T-helper 17 cell (primary cell): ENCODE data around the gene TTYH3. TPM values are rescaled to one million over a fixed set of nuclear protein-coding genes. Genes with fewer than 3 reads are reported as not detected.
A peak's percentile ranks its signal among the peaks of the same experiment; 100 is the strongest.

Source experiments
- ATAC-seq: fragments of 150-1000 bp; cut with Tn5 transposase; 2 replicates; pipeline ENCODE4 v1.10.0; 2021; ENCODE audit warnings: mild to moderate bottlenecking, moderate library complexity
- DNase-seq, 3 donors: peaks; one replicate each; pipeline versions ENCODE4 v3.0.0 to v3.0.0-alpha.2; 2020 to 2021
- H3K9me3 ChIP-seq: one replicate; pipeline ENCODE4 v1.7.0; 2013; ENCODE audit warnings: low read length, mild to moderate bottlenecking; ENCODE audit not compliant: control insufficient read depth, poor library complexity, severe bottlenecking
- H3K27ac Mint-ChIP-seq: one replicate; pipeline ENCODE4 v1.8.0; 2022; ENCODE audit warnings: mild to moderate bottlenecking, moderate library complexity, mixed read lengths
- H3K27me3 Mint-ChIP-seq: one replicate; pipeline ENCODE4 v1.8.0; 2022; ENCODE audit warnings: mixed read lengths
- H3K36me3 Mint-ChIP-seq: one replicate; pipeline ENCODE4 v1.8.0; 2022; ENCODE audit warnings: low read depth, mixed read lengths
- H3K4me1 Mint-ChIP-seq: one replicate; pipeline ENCODE4 v1.8.0; 2022; ENCODE audit warnings: mild to moderate bottlenecking, mixed read lengths
- H3K4me3 Mint-ChIP-seq: one replicate; pipeline ENCODE4 v1.8.0; 2022; ENCODE audit warnings: mild to moderate bottlenecking, moderate library complexity, mixed read lengths
- total RNA-seq, 4 donors: library from RNA in 2 of 4; stranded (reverse) in 2 of 4; gene quantifications; one replicate each; pipeline ENCODE4 v1.2.3 and lab custom pipeline; 2022 to 2026

Gene TTYH3
- total RNA-seq, 2 donors from 2014 or later: 13.2 to 14.8 TPM

- peaks cover 22% of the 10 kb centered on the region for H3K4me1 Mint-ChIP-seq
- H3K9me3 ChIP-seq: no peaks in the 10 kb centered on the region
- peak overlapping the region; percentile 84 for H3K27ac Mint-ChIP-seq
- peak overlapping the region; percentile 89 for H3K4me3 Mint-ChIP-seq
- DNase-seq (peak in 2 of 3 donors; percentile 27 to 29), ATAC-seq (peak; percentile 91)
- peaks cover 4% of the 10 kb centered on the region for H3K27me3 Mint-ChIP-seq
- no peaks in the 10 kb centered on the region for H3K36me3 Mint-ChIP-seq
These were observed 66.9 kb downstream of the TTYH3 start for GRCh38 chr7:2698581-2699288.

GRCh38 chr7:2699289-2699620 lies 67.5 kb downstream of the TTYH3 start:
- no peaks in the 10 kb centered on the region for H3K9me3 ChIP-seq
- Mint-ChIP-seq H3K27me3 (peaks cover 4% of the 10 kb centered on the region), H3K27ac (peak overlapping the region; percentile 84), H3K36me3 (no peaks in the 10 kb centered on the region), H3K4me3 (peak overlapping the region; percentile 89), H3K4me1 (peaks cover 22% of the 10 kb centered on the region)
- ATAC-seq (no peak), DNase-seq (no peak)

GRCh38 chr7:2700141-2700850 lies 68.5 kb downstream of the TTYH3 start:
- no peaks in the 10 kb centered on the region for H3K36me3 Mint-ChIP-seq
- DNase-seq (no peak), ATAC-seq (no peak)
- H3K4me3 Mint-ChIP-seq: peak overlapping the region; percentile 25
- peak overlapping the region; percentile 84 for H3K27ac Mint-ChIP-seq
- peaks cover 4% of the 10 kb centered on the region for H3K27me3 Mint-ChIP-seq
- peaks cover 22% of the 10 kb centered on the region for H3K4me1 Mint-ChIP-seq
- no peaks in the 10 kb centered on the region for H3K9me3 ChIP-seq

- Mint-ChIP-seq H3K27ac (no peak overlapping the region), H3K36me3 (no peaks in the 10 kb centered on the region), H3K4me3 (no peak overlapping the region), H3K4me1 (peaks cover 22% of the 10 kb centered on the region), H3K27me3 (peaks cover 4% of the 10 kb centered on the region)
- no peak for DNase-seq
- no peak for ATAC-seq
- H3K9me3 ChIP-seq: no peaks in the 10 kb centered on the region
These were observed 69.6 kb downstream of the TTYH3 start for GRCh38 chr7:2701424-2701823.

GRCh38 chr7:2701832-2702593 lies 70.2 kb downstream of the TTYH3 start:
- H3K27me3 Mint-ChIP-seq: peaks cover 4% of the 10 kb centered on the region
- no peaks in the 10 kb centered on the region for H3K9me3 ChIP-seq
- peaks cover 22% of the 10 kb centered on the region for H3K4me1 Mint-ChIP-seq
- H3K4me3 Mint-ChIP-seq: peak overlapping the region; percentile 15
- ATAC-seq: no peak
- DNase-seq: no peak
- no peak overlapping the region for H3K27ac Mint-ChIP-seq
- no peaks in the 10 kb centered on the region for H3K36me3 Mint-ChIP-seq

- Mint-ChIP-seq H3K4me1 (peaks cover 22% of the 10 kb centered on the region), H3K27me3 (peaks cover 4% of the 10 kb centered on the region), H3K36me3 (no peaks in the 10 kb centered on the region), H3K4me3 (no peak overlapping the region), H3K27ac (no peak overlapping the region)
- ATAC-seq: no peak
- DNase-seq: no peak
- H3K9me3 ChIP-seq: no peaks in the 10 kb centered on the region
These were observed 70.8 kb downstream of the TTYH3 start for GRCh38 chr7:2702594-2702957.

GRCh38 chr7:2705371-2706096 lies 73.7 kb downstream of the TTYH3 start:
- ATAC-seq (no peak), DNase-seq (no peak)
- Mint-ChIP-seq H3K27ac (no peak overlapping the region), H3K27me3 (peaks cover 4% of the 10 kb centered on the region), H3K36me3 (no peaks in the 10 kb centered on the region), H3K4me3 (no peak overlapping the region), H3K4me1 (peaks cover 13% of the 10 kb centered on the region)
- no peaks in the 10 kb centered on the region for H3K9me3 ChIP-seq

GRCh38 chr7:2706685-2707126 lies 74.9 kb downstream of the TTYH3 start:
- DNase-seq (no peak), ATAC-seq (no peak)
- Mint-ChIP-seq H3K4me1 (peaks cover 18% of the 10 kb centered on the region), H3K27ac (no peak overlapping the region), H3K27me3 (peaks cover 4% of the 10 kb centered on the region), H3K36me3 (no peaks in the 10 kb centered on the region), H3K4me3 (no peak overlapping the region)
- no peaks in the 10 kb centered on the region for H3K9me3 ChIP-seq

GRCh38 chr7:2707481-2707880 lies 75.7 kb downstream of the TTYH3 start:
- ATAC-seq: no peak
- no peaks in the 10 kb centered on the region for H3K27me3 Mint-ChIP-seq
- no peak overlapping the region for H3K4me3 Mint-ChIP-seq

GRCh38 chr7:2708041-2708440 lies 76.3 kb downstream of the TTYH3 start:
- H3K9me3 ChIP-seq: no peaks in the 10 kb centered on the region
- Mint-ChIP-seq H3K36me3 (no peaks in the 10 kb centered on the region), H3K27ac (no peak overlapping the region), H3K27me3 (no peaks in the 10 kb centered on the region), H3K4me1 (peaks cover 18% of the 10 kb centered on the region), H3K4me3 (no peak overlapping the region)
- DNase-seq: no peak
- ATAC-seq: no peak

More at GRCh38 chr7:2707481-2707880, 75.7 kb downstream of the TTYH3 start:
- peaks cover 18% of the 10 kb centered on the region for H3K4me1 Mint-ChIP-seq
- no peaks in the 10 kb centered on the region for H3K36me3 Mint-ChIP-seq
- H3K27ac Mint-ChIP-seq: no peak overlapping the region
- DNase-seq: no peak
- no peaks in the 10 kb centered on the region for H3K9me3 ChIP-seq

GRCh38 chr7:2708547-2709310 lies 76.9 kb downstream of the TTYH3 start:
- DNase-seq: no peak
- Mint-ChIP-seq H3K27ac (no peak overlapping the region), H3K27me3 (no peaks in the 10 kb centered on the region), H3K4me3 (peak overlapping the region; percentile 15), H3K36me3 (no peaks in the 10 kb centered on the region), H3K4me1 (peaks cover 18% of the 10 kb centered on the region)
- H3K9me3 ChIP-seq: no peaks in the 10 kb centered on the region
- ATAC-seq: no peak

GRCh38 chr7:2709553-2710285 lies 77.9 kb downstream of the TTYH3 start:
- Mint-ChIP-seq H3K27ac (peak overlapping the region; percentile 66), H3K27me3 (no peaks in the 10 kb centered on the region), H3K36me3 (no peaks in the 10 kb centered on the region), H3K4me3 (peak overlapping the region; percentile 86), H3K4me1 (peaks cover 27% of the 10 kb centered on the region)
- ATAC-seq (peak; percentile 79), DNase-seq (peak; percentile 65 to 73 (median 70))
- H3K9me3 ChIP-seq: no peaks in the 10 kb centered on the region
